ENCODE results near the gene EEF1G.
"Not testable (repeated sequence)": the region's sequence is repeated elsewhere in the genome, so short reads cannot be mapped to it uniquely, and the experiment has no call there.

Gene EEF1G

GRCh38 chr11:62573592-62574362 is at the start of gene EEF1G:
EEF1G (minus strand) TSS chr11:62573891; CDS start chr11:62573842, 49 bp downstream.
- peak; percentile 99 for DNase-seq (ENCODE audit: low spot score)

- DNase-seq (ENCODE audit: low spot score), result no peak
These were observed 48.9 kb upstream of the EEF1G start for GRCh38 chr11:62622476-62623089.

DNA sequence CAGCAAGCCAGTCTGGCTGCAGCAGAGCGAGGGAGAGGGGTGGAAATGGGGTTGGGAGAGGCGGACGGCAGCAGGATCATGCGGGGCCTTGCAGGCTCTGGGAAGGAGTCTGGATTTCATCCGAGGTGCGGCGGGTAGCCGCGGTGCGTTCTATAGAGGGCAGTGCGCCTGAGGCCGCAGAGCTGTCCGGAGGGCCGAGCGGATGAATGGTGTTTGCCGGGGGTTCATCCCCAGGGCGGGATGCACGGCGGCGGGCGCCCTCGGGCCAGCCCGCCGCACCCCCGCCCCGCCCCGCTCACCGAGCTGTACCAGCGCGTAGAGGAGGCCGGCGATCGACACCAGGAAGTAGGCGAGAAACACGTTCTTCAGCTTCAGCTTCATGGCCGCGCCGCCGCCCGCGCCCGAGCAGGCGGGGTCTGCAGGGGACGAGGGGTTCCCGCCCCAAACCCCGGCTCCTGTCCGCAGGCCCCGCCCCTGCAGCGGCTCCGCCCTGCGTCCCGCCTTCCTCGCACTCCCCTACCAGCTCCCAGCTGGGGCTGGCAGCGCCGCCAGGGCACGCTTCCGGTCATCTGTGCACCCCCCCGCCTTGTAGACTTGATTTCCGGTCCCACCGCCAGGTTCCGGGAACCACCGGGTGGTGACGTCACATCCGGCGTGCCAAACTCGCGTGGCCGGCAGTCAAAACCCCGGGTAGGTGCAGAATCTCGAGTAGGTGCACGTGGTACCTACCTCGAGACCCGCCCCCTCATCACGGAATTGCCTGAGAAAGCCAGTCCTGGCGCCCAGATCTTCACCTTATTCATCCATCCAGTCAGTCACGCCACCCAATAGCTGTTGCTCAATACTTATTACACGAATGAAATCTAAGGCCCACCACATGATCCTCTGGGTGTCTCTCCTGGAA is 48.1 kb upstream of the EEF1G start, which contains the start of gene B3GAT3:
B3GAT3 (minus strand) TSS at position 420 of the 904 bp plus-strand sequence; CDS start at position 381, 39 bp downstream.
- DNase-seq (ENCODE audit: low spot score), result peak; percentile 96

- no peak for DNase-seq (ENCODE audit: low spot score)
These were observed 47.4 kb upstream of the EEF1G start for GRCh38 chr11:62621027-62621566.

- DNase-seq (ENCODE audit: low spot score), result not testable (repeated sequence)
These were observed 43.3 kb upstream of the EEF1G start for GRCh38 chr11:62616957-62617356.

DNA sequence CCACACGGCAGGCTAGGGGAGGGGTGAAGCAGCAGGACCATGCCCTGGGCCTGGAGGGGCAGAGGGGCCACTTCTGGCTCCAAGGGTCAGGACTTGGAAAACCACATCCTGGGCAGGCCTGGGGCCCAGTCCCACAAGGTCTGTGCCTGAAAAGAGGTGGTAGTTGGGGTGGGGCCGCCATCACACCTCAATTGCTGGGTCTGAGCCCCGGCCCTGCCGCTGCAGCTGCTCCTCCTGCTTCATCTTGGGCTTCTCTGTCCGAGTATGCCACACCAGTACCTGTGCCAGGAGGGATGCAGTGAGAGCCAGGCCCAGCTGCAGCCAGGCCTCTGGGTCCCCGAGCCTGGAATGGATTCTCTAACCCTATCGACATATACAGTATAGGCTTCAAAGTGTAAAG is 41.8 kb upstream of the EEF1G start:
- no peak for DNase-seq (ENCODE audit: low spot score)

- peak; percentile 42 for DNase-seq (ENCODE audit: low spot score)
These were observed 40.6 kb upstream of the EEF1G start for GRCh38 chr11:62614275-62614674.

- no peak for DNase-seq (ENCODE audit: low spot score)
These were observed 39.6 kb upstream of the EEF1G start for GRCh38 chr11:62613291-62613778.

DNA sequence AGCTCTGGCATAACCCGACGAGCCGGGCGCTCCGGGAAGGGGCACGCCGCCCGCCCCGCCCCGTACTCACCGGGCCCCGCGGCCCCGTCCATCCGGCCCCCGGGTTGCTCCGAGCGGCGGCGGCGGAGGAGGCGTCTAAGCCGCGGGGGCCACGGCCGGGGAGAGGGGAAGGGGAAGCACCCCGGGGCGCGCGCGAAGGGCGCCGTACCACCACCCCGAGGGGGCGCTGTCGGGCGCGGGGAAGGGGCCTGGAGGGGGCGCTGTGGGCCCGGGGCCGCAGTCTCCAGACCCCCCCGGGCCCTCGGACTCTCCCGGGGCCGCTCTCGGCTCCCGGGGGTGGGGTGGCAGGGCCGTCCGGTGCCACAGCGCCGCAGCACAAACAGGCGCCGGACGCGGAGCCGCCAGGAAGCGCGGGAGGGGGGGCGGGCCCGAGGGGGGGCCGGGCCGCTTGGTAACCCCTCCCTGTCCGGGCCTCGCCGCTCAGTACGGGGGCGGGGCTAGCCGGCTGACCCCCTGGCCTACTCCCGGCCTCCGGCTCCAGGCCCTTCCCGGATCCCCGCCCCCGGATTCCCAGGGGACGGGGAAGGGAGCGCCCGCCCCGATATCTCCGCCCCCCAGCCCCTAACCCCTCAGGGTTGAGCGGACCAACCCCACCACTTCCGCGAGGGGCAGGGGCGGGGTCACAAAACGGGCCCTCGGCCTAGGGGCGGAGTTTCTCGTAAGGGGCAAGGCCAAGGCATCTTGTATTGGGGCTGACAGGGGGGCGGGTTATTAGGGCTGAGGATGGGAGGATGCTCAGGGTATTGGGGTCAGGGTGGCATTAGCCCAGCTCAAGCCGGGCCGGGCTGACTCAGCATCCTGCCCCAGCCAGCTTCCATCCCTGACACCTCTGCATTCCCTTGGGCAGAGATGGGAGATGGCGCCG is 38.9 kb upstream of the EEF1G start, which contains the start of the genes EML3 and ROM1:
EML3 (minus strand) TSS at position 410 of the 925 bp plus-strand sequence; CDS start at position 92, 318 bp downstream.
ROM1 (plus strand) TSS at position 892 of the 925 bp plus-strand sequence; CDS start at position 917, 25 bp downstream.
- peak; percentile 91 for DNase-seq (ENCODE audit: low spot score)

DNA sequence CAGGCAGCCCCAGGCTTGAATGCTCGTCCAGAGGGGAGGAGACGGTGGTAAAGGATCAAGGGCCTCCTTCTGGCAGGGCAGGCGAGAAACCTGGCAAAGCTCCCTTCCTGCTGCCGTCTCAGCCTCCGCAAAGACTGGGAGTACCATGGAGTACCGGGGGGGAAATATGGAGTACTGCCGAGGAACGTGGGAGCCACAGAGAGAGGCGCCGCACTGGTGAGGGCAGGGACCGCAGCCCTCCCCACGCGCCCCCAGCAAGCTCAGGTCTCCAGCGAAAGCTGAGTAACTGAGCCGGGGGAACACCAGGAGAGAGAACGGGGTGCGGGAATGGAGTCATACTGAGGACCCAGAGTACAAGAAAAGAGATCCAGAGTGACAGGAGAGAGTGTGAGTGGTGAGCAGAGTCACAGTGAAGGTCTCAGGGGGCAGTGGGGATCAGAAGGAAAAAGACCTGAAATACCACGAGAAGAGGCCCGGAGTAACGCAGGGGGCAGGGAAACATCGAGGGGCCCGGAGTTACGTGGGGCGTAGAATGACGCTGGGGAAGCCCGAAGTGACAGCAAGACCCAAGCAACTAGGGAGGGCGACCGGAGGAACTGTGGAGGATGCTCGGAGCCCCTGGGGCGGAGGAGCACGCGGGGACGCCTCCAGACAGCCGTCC is 38.1 kb upstream of the EEF1G start:
- peak; percentile 23 for DNase-seq (ENCODE audit: low spot score)

GRCh38 chr11:62610814-62611704 is 37.4 kb upstream of the EEF1G start:
- DNase-seq (ENCODE audit: low spot score), result no peak

DNA sequence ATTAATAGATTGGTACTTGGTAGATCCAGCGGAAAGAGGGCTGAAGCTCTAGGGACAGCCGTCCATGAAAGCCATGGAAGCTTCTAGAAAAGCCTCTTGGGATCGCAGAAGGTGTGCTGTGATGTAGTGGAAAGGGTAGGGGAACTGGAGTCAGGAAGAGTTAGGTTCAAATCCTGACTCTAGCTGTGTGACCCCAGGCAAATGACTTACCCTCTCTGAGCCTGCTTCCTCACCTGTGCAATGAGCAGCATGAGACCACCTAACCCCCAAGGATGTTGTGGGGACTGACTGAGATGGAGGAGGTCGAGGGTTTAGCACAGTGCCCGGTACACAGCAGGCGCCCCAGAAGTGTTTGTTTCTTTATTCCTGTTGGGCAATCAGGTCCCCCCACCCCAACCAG is 36.7 kb upstream of the EEF1G start:
- DNase-seq (ENCODE audit: low spot score), result no peak

GRCh38 chr11:62608776-62609175 is 35.1 kb upstream of the EEF1G start:
- DNase-seq (ENCODE audit: low spot score), result no peak

GRCh38 chr11:62607714-62608113 is 34.0 kb upstream of the EEF1G start:
- DNase-seq (ENCODE audit: low spot score), result no peak

- DNase-seq (ENCODE audit: low spot score), result no peak
These were observed 32.2 kb upstream of the EEF1G start for GRCh38 chr11:62605902-62606301.

- no peak for DNase-seq (ENCODE audit: low spot score)
These were observed 31.8 kb upstream of the EEF1G start for GRCh38 chr11:62605467-62605866.

DNA sequence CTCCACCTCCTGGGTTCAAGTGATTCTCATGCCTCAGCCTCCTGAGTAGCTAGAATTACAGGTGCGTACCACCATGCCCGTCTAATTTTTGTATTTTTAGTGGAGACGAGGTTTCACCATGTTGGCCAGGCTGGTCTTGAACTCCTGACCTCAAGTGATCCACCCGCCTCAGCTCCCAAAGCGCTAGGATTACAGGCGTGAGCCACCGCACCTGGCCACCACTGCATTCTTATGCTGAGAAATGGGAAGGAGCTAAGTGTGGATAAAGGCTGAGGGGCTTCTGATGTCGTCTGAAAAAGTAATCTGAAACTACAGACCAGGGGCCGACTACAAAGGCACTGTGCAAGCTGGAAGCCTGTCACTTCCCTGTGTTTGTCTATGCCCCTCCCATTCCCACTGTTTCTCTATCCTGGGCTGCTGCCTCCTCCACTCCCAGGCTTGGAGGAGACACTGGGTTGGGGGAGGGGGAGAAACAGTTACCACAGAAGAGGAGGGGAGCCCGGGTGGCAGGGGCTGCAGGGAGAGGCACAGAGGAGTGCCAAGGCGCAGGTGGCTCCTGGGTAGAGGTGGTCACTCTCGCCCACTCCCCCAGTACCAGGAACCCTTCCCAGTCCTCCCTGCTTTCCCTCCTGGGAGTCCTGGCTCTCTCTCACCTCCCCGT is 30.9 kb upstream of the EEF1G start:
- no peak for DNase-seq (ENCODE audit: low spot score)

DNA sequence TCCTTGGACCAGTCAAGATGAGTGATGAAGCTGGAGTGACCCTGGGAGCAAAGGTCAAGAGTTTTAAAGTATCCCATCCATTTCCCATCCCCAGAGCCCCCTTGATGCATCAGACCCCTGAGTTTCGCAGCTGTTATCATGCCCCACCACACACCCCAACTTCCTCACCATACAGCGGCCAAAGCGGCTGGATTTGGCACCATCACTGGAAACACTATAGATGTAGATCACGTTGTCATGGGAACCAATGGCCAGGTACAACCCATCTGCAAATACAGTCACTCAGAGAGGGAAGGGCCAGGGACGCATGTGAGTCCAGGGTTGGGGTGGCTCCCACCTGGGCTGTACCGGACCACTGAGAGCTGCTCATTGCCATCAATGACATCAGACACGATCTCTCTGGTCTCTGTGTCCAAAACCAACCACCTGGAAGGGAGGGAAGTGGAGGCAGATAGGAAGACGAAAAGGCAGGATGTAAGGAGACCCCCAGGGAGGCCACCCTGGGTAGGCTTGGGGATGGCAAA is 30.1 kb upstream of the EEF1G start:
- DNase-seq (ENCODE audit: low spot score), result no peak

Measured in CD4-positive, alpha-beta T cell treated with Interleukin-15 for 4 hours (primary cell).